Measurements from ENCODE around the gene GLMP. TPM values are rescaled to one million over a fixed set of nuclear protein-coding genes. Genes with fewer than 3 reads are reported as not detected.
"Not testable (repeated sequence)": the region's sequence is repeated elsewhere in the genome, so short reads cannot be mapped to it uniquely, and the experiment has no call there.

Gene GLMP
- total RNA-seq, 1 donor from 2014 or later: 97.2 TPM

DNA sequence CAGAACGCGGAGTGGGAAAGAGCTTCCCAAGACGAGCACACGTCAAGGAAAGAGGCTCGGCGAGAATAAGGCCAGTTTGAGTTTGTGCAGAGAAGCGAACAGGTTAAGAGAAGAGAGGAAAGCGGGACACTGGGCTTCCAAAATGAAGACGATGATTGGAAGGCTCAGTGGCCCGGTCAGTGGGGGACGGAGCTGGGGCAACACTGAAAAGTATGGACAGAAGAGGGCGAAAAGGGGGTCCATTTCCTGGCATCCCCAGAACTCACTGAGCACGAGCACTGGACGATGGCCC is 42.4 kb upstream of the GLMP start:
- Mint-ChIP-seq H3K9me3 (ENCODE audit: unreplicated experiment) (no peaks in the 10 kb centered on the region), H3K36me3 (ENCODE audit: low read depth, unreplicated experiment) (peaks cover 13% of the 10 kb centered on the region), H3K4me1 (ENCODE audit: unreplicated experiment) (peaks cover 24% of the 10 kb centered on the region), H3K4me3 (ENCODE audit: unreplicated experiment) (peak overlapping the region; percentile 99), H3K27ac (ENCODE audit: unreplicated experiment) (peak overlapping the region; percentile 43), H3K27me3 (ENCODE audit: unreplicated experiment) (peaks cover 9% of the 10 kb centered on the region)
- TF ChIP-seq, protein P1, sequence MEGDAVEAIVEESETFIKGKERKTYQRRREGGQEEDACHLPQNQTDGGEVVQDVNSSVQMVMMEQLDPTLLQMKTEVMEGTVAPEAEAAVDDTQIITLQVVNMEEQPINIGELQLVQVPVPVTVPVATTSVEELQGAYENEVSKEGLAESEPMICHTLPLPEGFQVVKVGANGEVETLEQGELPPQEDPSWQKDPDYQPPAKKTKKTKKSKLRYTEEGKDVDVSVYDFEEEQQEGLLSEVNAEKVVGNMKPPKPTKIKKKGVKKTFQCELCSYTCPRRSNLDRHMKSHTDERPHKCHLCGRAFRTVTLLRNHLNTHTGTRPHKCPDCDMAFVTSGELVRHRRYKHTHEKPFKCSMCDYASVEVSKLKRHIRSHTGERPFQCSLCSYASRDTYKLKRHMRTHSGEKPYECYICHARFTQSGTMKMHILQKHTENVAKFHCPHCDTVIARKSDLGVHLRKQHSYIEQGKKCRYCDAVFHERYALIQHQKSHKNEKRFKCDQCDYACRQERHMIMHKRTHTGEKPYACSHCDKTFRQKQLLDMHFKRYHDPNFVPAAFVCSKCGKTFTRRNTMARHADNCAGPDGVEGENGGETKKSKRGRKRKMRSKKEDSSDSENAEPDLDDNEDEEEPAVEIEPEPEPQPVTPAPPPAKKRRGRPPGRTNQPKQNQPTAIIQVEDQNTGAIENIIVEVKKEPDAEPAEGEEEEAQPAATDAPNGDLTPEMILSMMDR (IDR thresholded peaks at IDR 0.05; ENCODE audit: unreplicated experiment): no peak
- DNase-seq (ENCODE audit: low spot score): no peak

DNA sequence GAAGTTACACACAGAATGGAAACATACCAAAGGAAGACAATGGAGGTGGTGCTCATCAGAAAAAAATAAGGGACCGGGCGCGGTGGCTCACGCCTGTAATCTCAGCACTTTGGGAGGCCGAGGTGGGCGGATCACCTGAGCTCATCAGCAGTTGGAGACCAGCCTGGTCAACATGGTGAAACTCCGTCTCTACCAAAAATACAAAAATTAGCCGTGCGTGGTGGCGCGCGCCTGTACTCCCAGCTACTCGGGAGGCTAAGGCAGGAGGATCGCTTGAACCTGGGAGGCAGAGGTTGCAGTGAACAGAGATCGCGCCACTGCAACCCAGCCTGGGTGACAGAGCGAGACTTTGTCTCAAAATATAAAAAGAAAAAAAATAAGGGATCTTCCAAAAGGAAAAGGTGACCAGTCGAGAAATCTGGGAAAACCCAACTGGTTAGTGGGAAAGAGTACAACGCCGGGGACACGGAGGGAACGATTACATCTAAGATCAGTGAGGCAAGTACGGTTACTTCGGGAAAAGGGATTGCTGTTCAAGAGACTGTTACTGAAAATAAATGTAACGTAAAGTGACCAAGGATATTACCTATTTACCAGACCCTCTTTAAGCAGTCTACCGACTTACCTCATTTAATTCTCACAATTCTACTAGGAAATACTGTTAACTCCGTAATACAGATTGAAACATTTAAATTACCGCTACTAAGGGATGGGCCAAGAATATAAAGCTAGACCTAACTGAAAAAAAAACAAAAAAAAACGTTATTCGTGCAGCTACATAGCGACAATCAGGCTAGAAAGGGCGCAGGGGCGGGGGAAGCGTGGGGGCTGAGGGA is 41.8 kb upstream of the GLMP start:
- DNase-seq (ENCODE audit: low spot score): no peak
- Mint-ChIP-seq H3K4me3 (ENCODE audit: unreplicated experiment) (peak overlapping the region; percentile 99), H3K27ac (ENCODE audit: unreplicated experiment) (peak overlapping the region; percentile 43), H3K4me1 (ENCODE audit: unreplicated experiment) (peaks cover 24% of the 10 kb centered on the region), H3K36me3 (ENCODE audit: low read depth, unreplicated experiment) (peaks cover 13% of the 10 kb centered on the region), H3K9me3 (ENCODE audit: unreplicated experiment) (no peaks in the 10 kb centered on the region), H3K27me3 (ENCODE audit: unreplicated experiment) (peaks cover 8% of the 10 kb centered on the region)
- TF ChIP-seq, protein P1 (IDR thresholded peaks at IDR 0.05; ENCODE audit: unreplicated experiment): no peak

DNA sequence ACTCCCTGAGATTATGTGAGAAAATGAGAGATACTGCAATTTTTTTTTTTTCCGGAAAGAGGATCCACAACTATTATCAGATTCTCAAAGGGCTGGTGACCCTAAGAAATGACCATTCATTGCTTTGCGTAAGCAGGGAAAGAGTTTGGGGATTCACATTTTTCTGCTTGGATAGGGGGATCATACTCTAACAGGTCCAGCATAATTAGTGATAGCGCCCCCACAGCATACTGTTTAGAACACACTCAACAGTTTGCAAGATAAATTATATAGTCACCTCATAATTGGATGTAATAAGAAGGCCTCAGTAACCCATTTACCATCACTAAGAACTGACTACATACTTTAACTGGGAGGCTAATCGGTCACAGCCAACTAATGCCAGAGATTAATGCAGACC is 40.8 kb upstream of the GLMP start:
- DNase-seq (ENCODE audit: low spot score): no peak
- TF ChIP-seq, protein P1 (IDR thresholded peaks at IDR 0.05; ENCODE audit: unreplicated experiment): no peak
- Mint-ChIP-seq H3K27me3 (ENCODE audit: unreplicated experiment) (peaks cover 10% of the 10 kb centered on the region), H3K9me3 (ENCODE audit: unreplicated experiment) (no peaks in the 10 kb centered on the region), H3K36me3 (ENCODE audit: low read depth, unreplicated experiment) (peaks cover 13% of the 10 kb centered on the region), H3K4me1 (ENCODE audit: unreplicated experiment) (peaks cover 24% of the 10 kb centered on the region), H3K27ac (ENCODE audit: unreplicated experiment) (no peak overlapping the region), H3K4me3 (ENCODE audit: unreplicated experiment) (peak overlapping the region; percentile 99)

DNA sequence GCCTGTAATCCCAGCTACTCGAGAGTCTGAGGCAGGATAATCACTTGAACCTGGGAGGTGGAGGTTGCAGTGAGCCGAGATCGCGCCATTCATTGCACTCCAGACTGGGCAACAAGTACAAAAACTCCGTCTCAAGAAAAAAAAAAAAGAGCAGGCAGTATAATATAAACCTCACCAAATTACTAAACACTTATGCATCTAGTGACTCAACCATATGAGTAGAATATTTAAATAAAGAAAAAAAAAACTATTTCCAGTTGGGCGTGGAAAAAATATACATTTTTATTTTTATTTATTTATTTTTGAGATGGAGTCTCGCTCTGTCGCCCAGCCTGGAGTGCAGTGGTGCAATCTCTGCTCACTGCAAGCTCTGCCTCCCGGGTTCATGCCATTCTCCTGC is 27.7 kb upstream of the GLMP start:
- H3K4me1 Mint-ChIP-seq (ENCODE audit: unreplicated experiment); H3K9me3 Mint-ChIP-seq (ENCODE audit: unreplicated experiment); H3K4me3 Mint-ChIP-seq (ENCODE audit: unreplicated experiment); DNase-seq (ENCODE audit: low spot score); H3K27ac Mint-ChIP-seq (ENCODE audit: unreplicated experiment); H3K27me3 Mint-ChIP-seq (ENCODE audit: unreplicated experiment): not testable (repeated sequence)
- peaks cover 23% of the 10 kb centered on the region for H3K36me3 Mint-ChIP-seq (ENCODE audit: low read depth, unreplicated experiment)

DNA sequence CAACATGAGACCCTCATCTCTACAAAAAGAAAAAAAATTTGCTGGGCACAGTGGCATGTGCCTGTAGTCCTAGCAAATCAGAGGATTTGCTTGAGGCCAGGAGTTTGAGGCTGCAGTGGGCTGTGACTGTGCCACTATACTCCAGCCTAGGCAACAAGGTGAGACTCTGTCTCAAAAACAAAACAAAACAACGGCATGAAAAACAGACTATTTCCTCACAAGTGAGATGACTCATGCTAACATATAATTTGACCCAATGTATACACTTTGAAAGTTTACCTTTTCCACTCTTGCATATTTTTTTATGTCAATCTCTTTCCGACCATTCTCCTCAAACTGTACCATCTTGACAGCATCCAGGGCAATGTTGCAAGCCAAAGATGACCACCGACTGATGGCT is 25.1 kb upstream of the GLMP start:
- Mint-ChIP-seq H3K27ac (ENCODE audit: unreplicated experiment) (no peak overlapping the region), H3K36me3 (ENCODE audit: low read depth, unreplicated experiment) (peaks cover 29% of the 10 kb centered on the region), H3K4me1 (ENCODE audit: unreplicated experiment) (no peaks in the 10 kb centered on the region), H3K9me3 (ENCODE audit: unreplicated experiment) (no peaks in the 10 kb centered on the region), H3K27me3 (ENCODE audit: unreplicated experiment) (no peaks in the 10 kb centered on the region), H3K4me3 (ENCODE audit: unreplicated experiment) (peak overlapping the region; percentile 56)
- TF ChIP-seq, protein P1 (IDR thresholded peaks at IDR 0.05; ENCODE audit: unreplicated experiment): no peak
- DNase-seq (ENCODE audit: low spot score): no peak

Measured in endothelial cell (in vitro differentiated cells).